Measurements from ENCODE around the gene CSF3. TPM values are rescaled to one million over a fixed set of nuclear protein-coding genes. Genes with fewer than 3 reads are reported as not detected.

CSF3 gene, protein sequence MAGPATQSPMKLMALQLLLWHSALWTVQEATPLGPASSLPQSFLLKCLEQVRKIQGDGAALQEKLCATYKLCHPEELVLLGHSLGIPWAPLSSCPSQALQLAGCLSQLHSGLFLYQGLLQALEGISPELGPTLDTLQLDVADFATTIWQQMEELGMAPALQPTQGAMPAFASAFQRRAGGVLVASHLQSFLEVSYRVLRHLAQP
- total RNA-seq (2014; rRNA removed; shearing (Covaris generic)) = not detected in 2 replicates
- polyA plus RNA-seq (2016; fragmentation: Nextera tagmentation; extraction: Ambion mirVana) = 0.13 TPM in 1 of 2 replicates, not detected in the other

DNA sequence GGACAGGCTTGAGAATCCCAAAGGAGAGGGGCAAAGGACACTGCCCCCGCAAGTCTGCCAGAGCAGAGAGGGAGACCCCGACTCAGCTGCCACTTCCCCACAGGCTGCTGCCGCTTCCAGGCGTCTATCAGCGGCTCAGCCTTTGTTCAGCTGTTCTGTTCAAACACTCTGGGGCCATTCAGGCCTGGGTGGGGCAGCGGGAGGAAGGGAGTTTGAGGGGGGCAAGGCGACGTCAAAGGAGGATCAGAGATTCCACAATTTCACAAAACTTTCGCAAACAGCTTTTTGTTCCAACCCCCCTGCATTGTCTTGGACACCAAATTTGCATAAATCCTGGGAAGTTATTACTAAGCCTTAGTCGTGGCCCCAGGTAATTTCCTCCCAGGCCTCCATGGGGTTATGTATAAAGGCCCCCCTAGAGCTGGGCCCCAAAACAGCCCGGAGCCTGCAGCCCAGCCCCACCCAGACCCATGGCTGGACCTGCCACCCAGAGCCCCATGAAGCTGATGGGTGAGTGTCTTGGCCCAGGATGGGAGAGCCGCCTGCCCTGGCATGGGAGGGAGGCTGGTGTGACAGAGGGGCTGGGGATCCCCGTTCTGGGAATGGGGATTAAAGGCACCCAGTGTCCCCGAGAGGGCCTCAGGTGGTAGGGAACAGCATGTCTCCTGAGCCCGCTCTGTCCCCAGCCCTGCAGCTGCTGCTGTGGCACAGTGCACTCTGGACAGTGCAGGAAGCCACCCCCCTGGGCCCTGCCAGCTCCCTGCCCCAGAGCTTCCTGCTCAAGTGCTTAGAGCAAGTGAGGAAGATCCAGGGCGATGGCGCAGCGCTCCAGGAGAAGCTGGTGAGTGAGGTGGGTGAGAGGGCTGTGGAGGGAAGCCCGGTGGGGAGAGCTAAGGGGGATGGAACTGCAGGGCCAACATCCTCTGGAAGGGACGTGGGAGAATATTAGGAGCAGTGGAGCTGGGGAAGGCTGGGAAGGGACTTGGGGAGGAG lies at the start of gene CSF3:
Gene CSF3 (plus strand): TSS at position 436 of the 993 bp plus-strand sequence. CDS start 35 bp downstream, at position 471.
- peaks cover 12% of the 10 kb centered on the region; the same call in 1 of the 2 replicates for H3F3A ChIP-seq (ENCODE audit: insufficient read depth)
- no peaks in the 10 kb centered on the region for H3K9me2 ChIP-seq (ENCODE audit: insufficient read depth)
- H3K27me3 ChIP-seq (replicated peaks; ENCODE audit: insufficient read depth) = no peaks in the 10 kb centered on the region
- H3K79me2 ChIP-seq (ENCODE audit: insufficient read depth) = no peaks in the 10 kb centered on the region
- H3K4me2 ChIP-seq (ENCODE audit: unreplicated experiment) = no peak within 1 kb of the TSS
- TF ChIP-seq EZH2phosphoT487 (IDR thresholded peaks at IDR 0.05; ENCODE audit: insufficient read depth, low read depth) = no peak
- no peak for TF ChIP-seq EZH2 (IDR thresholded peaks at IDR 0.05; ENCODE audit: insufficient read depth, poor library complexity, severe bottlenecking)
- 77 to 80% methylated on average over 18 to 20 of the region's 20 CpGs for WGBS, 2 experiments (ENCODE audit: low coverage in 1 of 2, low lambda C conversion rate in 2 of 2, missing lambda C conversion rate in 2 of 2)
- no peak for DNase-seq
- no peak within 1 kb of the TSS for H2AFZ ChIP-seq
- H3K36me3 ChIP-seq (ENCODE audit: low read depth) = no peaks in the 10 kb centered on the region
- H4K20me1 ChIP-seq (ENCODE audit: insufficient read depth) = no peaks in the 10 kb centered on the region
- H3K9ac ChIP-seq = no peak within 1 kb of the TSS
- no peaks in the 10 kb centered on the region for H3K9me3 ChIP-seq (ENCODE audit: low read depth)
- H3K4me1 ChIP-seq (ENCODE audit: insufficient read depth) = peaks cover 25% of the 10 kb centered on the region
- no peak within 1 kb of the TSS for H3K27ac ChIP-seq
- in situ Hi-C loops (cut with MboI) = no loop called here
- no peak within 1 kb of the TSS for H3K4me3 ChIP-seq

DNA sequence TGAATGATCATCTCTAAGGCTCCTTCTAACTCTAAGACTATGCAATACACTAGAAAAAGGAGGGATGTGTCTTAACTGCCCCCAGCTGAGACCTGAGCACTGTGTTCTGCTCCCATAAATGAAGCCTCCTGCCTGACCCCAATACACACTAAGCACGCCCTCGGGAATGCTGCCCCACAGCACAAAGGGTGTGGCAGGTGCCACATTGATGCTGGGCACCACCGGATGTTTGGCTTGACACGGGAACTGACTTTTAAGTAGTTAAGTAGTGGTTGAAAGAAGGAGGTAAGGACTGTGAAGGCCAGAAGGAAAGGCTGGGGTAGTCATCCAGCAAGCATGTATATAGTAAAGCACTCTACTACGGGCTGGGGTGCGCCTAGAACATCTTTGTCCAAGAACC lies 48.5 kb upstream of the CSF3 start:
- Histone ChIP-seq H3K4me1 (ENCODE audit: insufficient read depth) (no peaks in the 10 kb centered on the region), H3K9ac (no peak overlapping the region), H3K4me3 (no peak overlapping the region), H3K36me3 (ENCODE audit: low read depth) (no peaks in the 10 kb centered on the region), H3K79me2 (ENCODE audit: insufficient read depth) (no peaks in the 10 kb centered on the region), H3K4me2 (ENCODE audit: unreplicated experiment) (no peak overlapping the region), H3K9me3 (ENCODE audit: low read depth) (no peaks in the 10 kb centered on the region), H3F3A (ENCODE audit: insufficient read depth) (no peaks in the 10 kb centered on the region), H2AFZ (no peak overlapping the region), H3K9me2 (ENCODE audit: insufficient read depth) (no peaks in the 10 kb centered on the region), H4K20me1 (ENCODE audit: insufficient read depth) (no peaks in the 10 kb centered on the region), H3K27ac (no peak overlapping the region), H3K27me3 (replicated peaks; ENCODE audit: insufficient read depth) (no peaks in the 10 kb centered on the region)
- 68 to 78% methylated on average over 6 of the region's 6 CpGs for WGBS, 2 experiments (ENCODE audit: low coverage in 1 of 2, low lambda C conversion rate in 2 of 2, missing lambda C conversion rate in 2 of 2)
- no peak for TF ChIP-seq EZH2phosphoT487 (IDR thresholded peaks at IDR 0.05; ENCODE audit: insufficient read depth, low read depth)
- TF ChIP-seq EZH2 (IDR thresholded peaks at IDR 0.05; ENCODE audit: insufficient read depth, poor library complexity, severe bottlenecking) = no peak
- no peak for DNase-seq
- in situ Hi-C loops (cut with MboI) = no loop called here

DNA sequence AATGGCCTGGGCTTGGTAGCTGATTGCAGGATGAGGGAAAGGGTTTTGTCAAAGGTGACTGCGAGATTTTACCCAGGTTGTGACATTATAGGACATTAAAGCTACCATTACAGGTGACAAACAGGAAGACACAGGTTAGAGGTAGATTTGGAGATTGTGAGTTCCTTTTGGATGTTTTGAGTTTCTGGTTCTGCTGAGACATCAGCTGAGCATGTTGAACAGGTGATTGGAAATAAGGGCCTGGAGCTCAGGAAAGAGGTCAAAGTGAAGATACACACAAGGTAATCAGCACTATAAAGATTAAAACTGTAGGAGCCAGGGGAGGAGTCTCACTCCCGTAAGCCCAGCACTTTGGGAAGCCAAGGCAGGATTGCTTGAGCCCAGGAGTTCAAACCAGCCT lies 46.5 kb upstream of the CSF3 start:
- H4K20me1 ChIP-seq (ENCODE audit: insufficient read depth) = no peaks in the 10 kb centered on the region
- WGBS, 2 experiments (ENCODE audit: low coverage in 1 of 2, low lambda C conversion rate in 2 of 2, missing lambda C conversion rate in 2 of 2) = 72 to 79% methylated on average over 2 of the region's 2 CpGs

DNA sequence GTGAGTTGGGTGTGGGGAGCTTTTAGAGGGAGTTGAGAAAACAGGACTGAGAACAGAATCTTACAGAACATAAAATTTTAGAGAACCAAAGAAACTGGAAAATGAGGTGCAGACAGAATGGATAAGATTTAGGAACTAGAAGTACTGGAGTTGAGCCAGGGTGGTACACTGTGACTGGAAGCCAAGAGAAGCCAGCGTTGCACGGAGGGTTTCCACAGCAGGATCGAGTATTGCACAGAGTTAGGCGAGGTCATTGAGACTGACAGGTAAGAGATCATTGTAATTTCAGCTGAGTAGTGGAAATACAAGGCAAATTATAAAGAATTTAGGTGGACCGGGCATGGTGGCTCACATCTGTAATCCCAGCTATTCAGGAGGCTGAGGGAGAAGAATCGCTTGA lies 45.9 kb upstream of the CSF3 start:
- no peaks in the 10 kb centered on the region for H3K27me3 ChIP-seq (replicated peaks; ENCODE audit: insufficient read depth)
- H4K20me1 ChIP-seq (ENCODE audit: insufficient read depth) = no peaks in the 10 kb centered on the region
- H3K79me2 ChIP-seq (ENCODE audit: insufficient read depth) = no peaks in the 10 kb centered on the region
- no peak for DNase-seq
- H3K9me2 ChIP-seq (ENCODE audit: insufficient read depth) = no peaks in the 10 kb centered on the region
- H3K9me3 ChIP-seq (ENCODE audit: low read depth) = no peaks in the 10 kb centered on the region
- in situ Hi-C loops (cut with MboI) = no loop called here
- no peak overlapping the region for H3K4me3 ChIP-seq
- H3K36me3 ChIP-seq (ENCODE audit: low read depth) = no peaks in the 10 kb centered on the region
- no peak overlapping the region for H3K4me2 ChIP-seq (ENCODE audit: unreplicated experiment)
- 53 to 58% methylated on average over 6 of the region's 6 CpGs for WGBS, 2 experiments (ENCODE audit: low coverage in 1 of 2, low lambda C conversion rate in 2 of 2, missing lambda C conversion rate in 2 of 2)
- TF ChIP-seq EZH2 (IDR thresholded peaks at IDR 0.05; ENCODE audit: insufficient read depth, poor library complexity, severe bottlenecking) (no peak), EZH2phosphoT487 (IDR thresholded peaks at IDR 0.05; ENCODE audit: insufficient read depth, low read depth) (no peak)
- H3K27ac ChIP-seq = no peak overlapping the region
- H2AFZ ChIP-seq = no peak overlapping the region
- peaks cover 12% of the 10 kb centered on the region for H3F3A ChIP-seq (ENCODE audit: insufficient read depth)
- H3K4me1 ChIP-seq (ENCODE audit: insufficient read depth) = peaks cover 19% of the 10 kb centered on the region
- no peak overlapping the region for H3K9ac ChIP-seq

More for the DNA sequence above, 46.5 kb upstream of the CSF3 start:
- Histone ChIP-seq H3K4me2 (ENCODE audit: unreplicated experiment) (no peak overlapping the region), H3K36me3 (ENCODE audit: low read depth) (no peaks in the 10 kb centered on the region), H3K27me3 (replicated peaks; ENCODE audit: insufficient read depth) (no peaks in the 10 kb centered on the region), H3K79me2 (ENCODE audit: insufficient read depth) (no peaks in the 10 kb centered on the region), H3K9me2 (ENCODE audit: insufficient read depth) (no peaks in the 10 kb centered on the region), H3K27ac (no peak overlapping the region), H3K4me3 (no peak overlapping the region), H3K9ac (no peak overlapping the region), H2AFZ (no peak overlapping the region), H3K9me3 (ENCODE audit: low read depth) (no peaks in the 10 kb centered on the region), H3F3A (ENCODE audit: insufficient read depth) (peaks cover 11% of the 10 kb centered on the region), H3K4me1 (ENCODE audit: insufficient read depth) (peaks cover 14% of the 10 kb centered on the region)
- in situ Hi-C loops (cut with MboI) = no loop called here
- DNase-seq = no peak
- TF ChIP-seq EZH2phosphoT487 (IDR thresholded peaks at IDR 0.05; ENCODE audit: insufficient read depth, low read depth) = no peak
- TF ChIP-seq EZH2 (IDR thresholded peaks at IDR 0.05; ENCODE audit: insufficient read depth, poor library complexity, severe bottlenecking) = no peak
